HG03575 (cell line): ENCODE data around the gene CDX1.

ENCODE experiments used
- ATAC-seq: cut with Tn5 transposase; IDR thresholded peaks from one replicate; pipeline ENCODE4 v1.9.1; 2021; ENCODE audit not compliant: unreplicated experiment, insufficient number of reproducible peaks, low FRiP score; ENCODE audit errors: extremely low read depth

Gene CDX1

GRCh38 chr5:150166650-150167511 is at the start of gene CDX1:
TSS of gene CDX1 (plus strand) at chr5:150166778. CDS start at chr5:150166877, 99 bp downstream.
- no peak for ATAC-seq

- no peak for ATAC-seq
Measured at GRCh38 chr5:150117945-150118560, 48.5 kb upstream of the CDX1 start.

GRCh38 chr5:150118561-150119229 is 47.9 kb upstream of the CDX1 start:
- ATAC-seq, result no peak

GRCh38 chr5:150119421-150120061 is 47.0 kb upstream of the CDX1 start:
- ATAC-seq, result no peak

- no peak for ATAC-seq
Measured at GRCh38 chr5:150120062-150120441, 46.5 kb upstream of the CDX1 start.

- ATAC-seq, result no peak
Measured at GRCh38 chr5:150120617-150121447, 45.7 kb upstream of the CDX1 start.

GRCh38 chr5:150121448-150122157 is 45.0 kb upstream of the CDX1 start:
- no peak for ATAC-seq

- ATAC-seq, result no peak
Measured at GRCh38 chr5:150122158-150122510, 44.4 kb upstream of the CDX1 start.

- no peak for ATAC-seq
Measured at GRCh38 chr5:150122536-150123481, 43.8 kb upstream of the CDX1 start.

- ATAC-seq, result no peak
Measured at GRCh38 chr5:150123542-150123941, 43.0 kb upstream of the CDX1 start.

- ATAC-seq, result no peak
Measured at GRCh38 chr5:150124111-150124557, 42.4 kb upstream of the CDX1 start.

GRCh38 chr5:150124596-150124995 is 42.0 kb upstream of the CDX1 start:
- ATAC-seq, result no peak

GRCh38 chr5:150125334-150125733 is 41.2 kb upstream of the CDX1 start:
- no peak for ATAC-seq

GRCh38 chr5:150126199-150126920 is 40.2 kb upstream of the CDX1 start:
- no peak for ATAC-seq

- no peak for ATAC-seq
Measured at GRCh38 chr5:150126921-150127265, 39.7 kb upstream of the CDX1 start.

GRCh38 chr5:150129454-150129812 is 37.1 kb upstream of the CDX1 start:
- ATAC-seq, result no peak
